DND-41 (cell line): Measurements from ENCODE around the gene ETNK2.

ENCODE experiments used
- EZH2 ChIP-seq: IDR thresholded peaks from 3 replicates; pipeline ENCODE4 v1.6.1; 2012; ENCODE audit warnings: borderline replicate concordance, low read depth, mild to moderate bottlenecking, moderate library complexity, low read length, inconsistent platforms; ENCODE audit not compliant: severe bottlenecking
- TF ChIP-seq, protein P1 (sequence below): IDR thresholded peaks from 2 replicates; pipeline ENCODE4 v1.5.1; 2012; ENCODE audit warnings: borderline replicate concordance, low read length, moderate library complexity, mild to moderate bottlenecking; ENCODE audit not compliant: poor library complexity, severe bottlenecking; ENCODE audit errors: extremely low read depth

DNA sequence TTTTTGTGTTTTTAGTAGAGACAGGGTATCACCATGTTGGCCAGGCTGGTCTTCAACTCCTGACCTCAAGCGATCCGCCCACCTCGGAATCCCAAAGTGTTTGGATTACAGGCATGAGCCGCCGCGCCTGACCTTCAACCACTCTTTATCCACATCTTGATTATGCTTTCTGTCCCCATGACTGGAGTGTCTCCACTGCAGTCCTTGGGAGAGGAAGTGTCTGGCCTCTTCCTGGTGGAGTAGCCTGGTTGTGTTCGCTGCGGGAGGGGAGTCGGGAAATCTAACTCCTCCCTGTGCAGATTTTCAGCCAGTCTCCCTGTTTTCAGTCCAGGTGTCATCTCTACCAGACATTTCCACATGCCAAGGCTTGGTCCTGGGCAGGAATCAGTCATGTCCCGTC is 34.8 kb upstream of the ETNK2 start:
- TF ChIP-seq, protein P1, sequence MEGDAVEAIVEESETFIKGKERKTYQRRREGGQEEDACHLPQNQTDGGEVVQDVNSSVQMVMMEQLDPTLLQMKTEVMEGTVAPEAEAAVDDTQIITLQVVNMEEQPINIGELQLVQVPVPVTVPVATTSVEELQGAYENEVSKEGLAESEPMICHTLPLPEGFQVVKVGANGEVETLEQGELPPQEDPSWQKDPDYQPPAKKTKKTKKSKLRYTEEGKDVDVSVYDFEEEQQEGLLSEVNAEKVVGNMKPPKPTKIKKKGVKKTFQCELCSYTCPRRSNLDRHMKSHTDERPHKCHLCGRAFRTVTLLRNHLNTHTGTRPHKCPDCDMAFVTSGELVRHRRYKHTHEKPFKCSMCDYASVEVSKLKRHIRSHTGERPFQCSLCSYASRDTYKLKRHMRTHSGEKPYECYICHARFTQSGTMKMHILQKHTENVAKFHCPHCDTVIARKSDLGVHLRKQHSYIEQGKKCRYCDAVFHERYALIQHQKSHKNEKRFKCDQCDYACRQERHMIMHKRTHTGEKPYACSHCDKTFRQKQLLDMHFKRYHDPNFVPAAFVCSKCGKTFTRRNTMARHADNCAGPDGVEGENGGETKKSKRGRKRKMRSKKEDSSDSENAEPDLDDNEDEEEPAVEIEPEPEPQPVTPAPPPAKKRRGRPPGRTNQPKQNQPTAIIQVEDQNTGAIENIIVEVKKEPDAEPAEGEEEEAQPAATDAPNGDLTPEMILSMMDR: no peak
- no peak for TF ChIP-seq EZH2
